Tibial artery (tissue), 4 donors: ENCODE results near the gene NFKBIZ.
"Not testable (repeated sequence)": the region's sequence is repeated elsewhere in the genome, so short reads cannot be mapped to it uniquely, and the experiment has no call there.

ENCODE experiments used
- DNase-seq, 2 donors: peaks; one replicate each; pipeline ENCODE4 v3.0.0-alpha.2; 2019
- H3K27ac ChIP-seq, 2 donors: fragments of 200-600 bp; sonication (generic) in 1 of 2; 1 replicate in 1 of 2; 2 replicates in 1 of 2; pipeline ENCODE4 v1.5.1; 2018 to 2019; ENCODE audit warnings: mild to moderate bottlenecking in 1 of 2
- H3K27me3 ChIP-seq, 2 donors: fragments of 200-600 bp; sonication (generic) in 1 of 2; one replicate each; pipeline versions ENCODE4 v1.5.1 to v1.6.0; 2016 to 2019
- H3K36me3 ChIP-seq, 3 donors: fragments of 200-600 bp; sonication (generic) in 2 of 3; one replicate each; pipeline ENCODE4 v1.5.1; 2016 to 2019; ENCODE audit warnings: mild to moderate bottlenecking in 2 of 3
- H3K4me1 ChIP-seq, 4 donors: fragments of 200-600 bp; sonication (generic) in 2 of 4; 1 replicate in 3 of 4; 2 replicates in 1 of 4; pipeline ENCODE4 v1.5.1; 2016 to 2019
- H3K4me3 ChIP-seq, 2 donors: fragments of 200-600 bp; sonication (generic) in 1 of 2; 1 replicate in 1 of 2; 2 replicates in 1 of 2; pipeline ENCODE4 v1.5.1; 2018 to 2019; ENCODE audit warnings: mild to moderate bottlenecking in 2 of 2
- H3K9me3 ChIP-seq, 3 donors: fragments of 200-600 bp; sonication (generic) in 1 of 3; one replicate each; pipeline ENCODE4 v1.5.1; 2016 to 2019
- intact Hi-C: fragments of 100-400 bp; cut with DNase I; formaldehyde crosslinking; loops from one replicate; pipeline ENCODE4 v1.15.0; 2023; ENCODE audit warnings: low total_unique reads
- TF ChIP-seq, protein P1 (sequence below), 2 experiments: fragments of 200-600 bp in 1 of 2; fragments of 450-650 bp in 1 of 2; IDR thresholded peaks; one replicate each; pipeline ENCODE4 v1.5.1; 2017 to 2019; ENCODE audit warnings: antibody characterized with exemption in 2 of 2, mild to moderate bottlenecking in 1 of 2, moderate library complexity in 1 of 2

Gene NFKBIZ

DNA sequence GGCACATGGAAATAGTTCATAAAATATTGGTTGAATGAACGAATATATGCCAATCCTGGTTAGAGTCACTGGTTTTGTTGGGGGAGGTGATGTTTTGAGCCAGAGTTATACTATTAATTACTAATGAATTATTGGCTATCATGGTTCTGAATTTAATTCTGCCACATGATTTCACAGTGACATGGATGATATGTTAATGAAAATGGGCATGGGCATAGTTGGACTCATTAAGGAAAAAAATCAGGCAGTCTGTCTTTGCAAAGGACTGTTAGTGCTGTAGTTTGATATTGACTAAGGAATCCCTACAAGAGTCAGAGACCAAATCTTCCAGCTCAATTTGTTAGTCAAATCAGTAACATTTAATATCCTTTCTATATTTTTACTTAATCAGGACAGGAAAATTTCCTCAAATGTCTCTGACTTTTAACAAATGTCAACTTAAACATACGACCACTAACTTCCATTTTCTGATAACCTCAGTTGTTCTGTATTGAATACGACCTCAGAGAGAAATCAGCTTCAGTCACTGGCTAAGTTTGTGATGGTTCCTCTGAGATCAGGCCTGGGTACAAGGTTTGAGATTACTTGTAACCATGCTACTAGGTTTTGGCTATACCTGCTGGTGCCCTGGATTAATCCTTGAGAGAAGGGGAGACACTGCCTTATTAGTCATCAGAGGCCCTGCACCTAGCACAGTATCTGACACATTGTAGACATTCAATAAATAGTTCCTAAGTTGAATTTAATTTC, 13.3 kb downstream of the NFKBIZ start:
- TF ChIP-seq, protein P1, sequence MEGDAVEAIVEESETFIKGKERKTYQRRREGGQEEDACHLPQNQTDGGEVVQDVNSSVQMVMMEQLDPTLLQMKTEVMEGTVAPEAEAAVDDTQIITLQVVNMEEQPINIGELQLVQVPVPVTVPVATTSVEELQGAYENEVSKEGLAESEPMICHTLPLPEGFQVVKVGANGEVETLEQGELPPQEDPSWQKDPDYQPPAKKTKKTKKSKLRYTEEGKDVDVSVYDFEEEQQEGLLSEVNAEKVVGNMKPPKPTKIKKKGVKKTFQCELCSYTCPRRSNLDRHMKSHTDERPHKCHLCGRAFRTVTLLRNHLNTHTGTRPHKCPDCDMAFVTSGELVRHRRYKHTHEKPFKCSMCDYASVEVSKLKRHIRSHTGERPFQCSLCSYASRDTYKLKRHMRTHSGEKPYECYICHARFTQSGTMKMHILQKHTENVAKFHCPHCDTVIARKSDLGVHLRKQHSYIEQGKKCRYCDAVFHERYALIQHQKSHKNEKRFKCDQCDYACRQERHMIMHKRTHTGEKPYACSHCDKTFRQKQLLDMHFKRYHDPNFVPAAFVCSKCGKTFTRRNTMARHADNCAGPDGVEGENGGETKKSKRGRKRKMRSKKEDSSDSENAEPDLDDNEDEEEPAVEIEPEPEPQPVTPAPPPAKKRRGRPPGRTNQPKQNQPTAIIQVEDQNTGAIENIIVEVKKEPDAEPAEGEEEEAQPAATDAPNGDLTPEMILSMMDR (IDR thresholded peaks at IDR 0.05): no peak
- H3K27ac ChIP-seq: no peak overlapping the region
- no peak for DNase-seq
- H3K27me3 ChIP-seq: no peaks in the 10 kb centered on the region
- H3K36me3 ChIP-seq: peaks cover 42 to 60% (median 45%) of the 10 kb centered on the region in 3 donors
- peaks cover 0 to 17% (median 1%) of the 10 kb centered on the region in 4 donors for H3K4me1 ChIP-seq
- no peaks in the 10 kb centered on the region for H3K9me3 ChIP-seq
- intact Hi-C loops: no loop called here
- H3K4me3 ChIP-seq: no peak overlapping the region

DNA sequence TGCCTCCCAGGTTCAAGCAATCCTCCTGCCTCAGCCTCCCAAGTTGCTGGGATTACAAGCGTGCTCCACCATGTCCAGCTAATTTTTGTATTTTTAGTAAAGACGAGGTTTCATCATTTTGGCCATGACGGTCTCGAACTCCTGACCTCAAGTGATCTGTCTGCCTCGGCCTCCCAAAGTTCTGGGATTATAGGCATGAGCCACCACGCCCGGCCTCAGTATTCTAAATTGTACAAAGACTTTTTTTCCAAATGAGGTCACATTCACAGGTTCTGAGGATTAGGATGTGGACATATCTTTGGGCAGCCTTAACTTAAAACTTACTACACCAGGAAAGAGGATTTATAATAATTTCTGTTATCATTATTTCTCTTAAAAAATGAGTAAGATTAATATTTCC, 15.6 kb downstream of the NFKBIZ start:
- DNase-seq, H3K27me3 ChIP-seq, H3K4me3 ChIP-seq, intact Hi-C loops, H3K27ac ChIP-seq, H3K9me3 ChIP-seq: not testable (repeated sequence)
- Histone ChIP-seq H3K4me1 (peaks cover 0 to 20% (median 7%) of the 10 kb centered on the region in 4 donors), H3K36me3 (peaks cover 19 to 36% (median 22%) of the 10 kb centered on the region in 3 donors)

DNA sequence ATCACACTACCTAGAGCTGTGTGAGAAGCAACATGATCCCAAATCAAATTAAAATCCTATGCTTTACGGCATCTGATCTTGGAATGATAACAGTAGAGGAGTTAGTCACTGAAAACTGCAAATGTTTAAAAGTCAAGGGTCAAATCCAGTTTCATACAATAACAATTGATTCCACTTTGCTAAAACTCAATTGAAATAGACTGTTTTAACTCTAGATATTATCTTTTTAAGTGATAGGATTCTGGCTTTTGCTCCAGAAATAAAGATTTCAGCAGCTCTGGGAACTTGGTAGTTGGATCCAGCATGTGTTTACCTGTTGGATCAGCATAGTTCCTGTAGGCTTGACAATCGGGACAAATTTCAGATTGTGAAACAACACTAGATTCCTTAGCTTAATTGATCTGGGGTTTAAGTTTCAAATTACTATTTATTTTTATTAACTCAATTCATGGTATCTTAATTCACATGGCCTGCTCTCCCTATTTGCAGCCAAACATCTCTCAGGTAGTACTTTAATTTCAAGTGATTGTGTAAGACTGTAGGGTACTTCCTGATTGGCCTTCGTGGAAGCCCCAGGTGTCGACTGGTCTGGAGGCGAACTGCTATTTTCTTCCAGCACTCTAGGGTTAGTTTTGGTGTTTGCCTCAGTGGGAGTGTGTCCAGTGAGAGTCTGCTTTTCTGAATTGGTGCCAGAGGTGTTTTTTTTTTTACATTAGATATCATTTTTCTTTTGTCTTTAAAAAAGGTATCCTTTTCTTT, 16.6 kb downstream of the NFKBIZ start:
- Histone ChIP-seq H3K27ac (no peak overlapping the region), H3K36me3 (peaks cover 9 to 26% (median 13%) of the 10 kb centered on the region in 3 donors), H3K4me3 (no peak overlapping the region), H3K4me1 (peaks cover 0 to 20% (median 7%) of the 10 kb centered on the region in 4 donors), H3K9me3 (no peaks in the 10 kb centered on the region), H3K27me3 (no peaks in the 10 kb centered on the region)
- TF ChIP-seq, protein P1 (IDR thresholded peaks at IDR 0.05): no peak
- no peak for DNase-seq
- intact Hi-C loops: no loop called here

DNA sequence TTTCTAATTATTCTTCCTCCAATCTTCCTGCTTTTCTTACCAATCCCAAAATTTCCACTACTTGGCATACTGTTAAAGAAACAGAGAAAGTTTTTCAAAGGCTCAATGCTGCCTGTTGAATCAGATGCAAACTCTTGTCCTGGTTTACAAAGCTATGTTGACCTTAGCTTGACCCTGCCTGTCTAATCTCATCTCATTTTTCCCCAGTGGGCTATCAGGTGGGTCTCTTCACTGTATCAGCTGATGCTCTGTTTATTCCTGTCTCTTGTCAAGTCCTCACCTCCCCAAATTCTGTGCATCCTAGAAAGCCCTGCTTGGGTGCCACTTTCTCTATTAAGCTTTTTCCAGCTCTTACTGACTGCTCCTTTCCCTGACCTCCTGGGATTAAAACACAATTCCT, 18.2 kb downstream of the NFKBIZ start:
- H3K4me1 ChIP-seq: peaks cover 0 to 20% (median 7%) of the 10 kb centered on the region in 4 donors
- DNase-seq: no peak
- H3K27ac ChIP-seq: no peak overlapping the region
- no peaks in the 10 kb centered on the region for H3K27me3 ChIP-seq
- intact Hi-C loops: no loop called here
- no peaks in the 10 kb centered on the region for H3K9me3 ChIP-seq
- no peak overlapping the region for H3K4me3 ChIP-seq
- H3K36me3 ChIP-seq: peaks cover 0 to 12% (median 0%) of the 10 kb centered on the region in 3 donors
- TF ChIP-seq, protein P1 (IDR thresholded peaks at IDR 0.05): no peak

DNA sequence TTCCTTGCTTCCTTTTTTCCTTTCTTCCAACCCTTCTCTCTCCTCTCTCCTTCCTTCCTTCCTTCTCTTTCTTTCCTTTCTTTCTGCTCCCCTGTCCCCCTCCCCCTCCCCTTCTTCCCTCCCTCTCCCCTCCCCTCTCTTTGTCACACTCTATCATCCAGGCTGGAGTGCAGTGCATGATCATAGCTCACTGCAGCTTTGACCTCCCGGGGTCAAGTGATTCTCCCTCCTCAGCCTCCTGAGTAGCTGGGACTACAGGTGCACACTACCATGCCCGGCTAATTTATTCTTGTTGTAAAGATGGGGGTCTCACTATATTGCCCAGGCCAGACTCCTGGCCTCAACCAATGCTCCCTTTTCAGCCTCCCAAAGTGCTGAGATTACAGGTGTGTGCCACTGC, 18.7 kb downstream of the NFKBIZ start:
- H3K4me3 ChIP-seq: no peak overlapping the region
- intact Hi-C loops: no loop called here
- no peak for DNase-seq
- TF ChIP-seq, protein P1 (IDR thresholded peaks at IDR 0.05): no peak
- no peak overlapping the region for H3K27ac ChIP-seq
- H3K9me3 ChIP-seq: no peaks in the 10 kb centered on the region
- peaks cover 0 to 20% (median 7%) of the 10 kb centered on the region in 4 donors for H3K4me1 ChIP-seq
- H3K27me3 ChIP-seq: no peaks in the 10 kb centered on the region
- peaks cover 0 to 9% (median 0%) of the 10 kb centered on the region in 3 donors for H3K36me3 ChIP-seq
